ENCODE data around the gene FARP1. TPM values are rescaled to one million over a fixed set of nuclear protein-coding genes. Genes with fewer than 3 reads are reported as not detected.
A peak's percentile ranks its signal among the peaks of the same experiment; 100 is the strongest.

Gene FARP1
- total RNA-seq, 1 experiment from 2014 or later, result 96.6 TPM

- ChIA-PET POLR2A (no interaction called here), CTCF (interaction anchor here (2.0 to 2.1 kb wide), 3 partner anchors 22 to 338 kb away, joined by 7 to 8 read pairs (median 7); no protein-coding TSS in a partner anchor)
- TF ChIP-seq OVOL2 (CRISPR knock-in tag; IDR thresholded peaks at IDR 0.05; ENCODE audit: borderline replicate concordance) (no peak), CBFB (CRISPR knock-in tag; IDR thresholded peaks at IDR 0.05; ENCODE audit: low read depth) (no peak), FOXK1 (CRISPR knock-in tag; IDR thresholded peaks at IDR 0.05) (no peak), FOXP1 (CRISPR knock-in tag; IDR thresholded peaks at IDR 0.05; ENCODE audit: borderline replicate concordance) (no peak), NR2C2 (CRISPR knock-in tag; IDR thresholded peaks at IDR 0.05) (no peak), MLX (CRISPR knock-in tag; IDR thresholded peaks at IDR 0.05) (no peak), MYBL2 (CRISPR knock-in tag; IDR thresholded peaks at IDR 0.05) (no peak), ZNF121 (CRISPR knock-in tag; IDR thresholded peaks at IDR 0.05) (no peak), ZNF532 (CRISPR knock-in tag; IDR thresholded peaks at IDR 0.05; ENCODE audit: borderline replicate concordance) (no peak), ZNF232 (CRISPR knock-in tag; IDR thresholded peaks at IDR 0.05) (no peak), USF1 (CRISPR knock-in tag; IDR thresholded peaks at IDR 0.05) (no peak), JUN (CRISPR knock-in tag; IDR thresholded peaks at IDR 0.05) (no peak), NR1H2 (CRISPR knock-in tag; IDR thresholded peaks at IDR 0.05) (no peak), TEAD1 (CRISPR knock-in tag; IDR thresholded peaks at IDR 0.05) (no peak), SP1 (CRISPR knock-in tag; conservative IDR thresholded peaks at IDR 0.05) (no peak), CREB1 (CRISPR knock-in tag; IDR thresholded peaks at IDR 0.05) (no peak), IRF2 (CRISPR knock-in tag; IDR thresholded peaks at IDR 0.05; ENCODE audit: borderline replicate concordance, low read depth) (no peak), TEAD4 (CRISPR knock-in tag; IDR thresholded peaks at IDR 0.05) (no peak), SMAD4 (CRISPR knock-in tag; IDR thresholded peaks at IDR 0.05) (no peak), GTF2I (CRISPR knock-in tag; conservative IDR thresholded peaks at IDR 0.05) (no peak)
- Mint-ChIP-seq H3K27ac (peak overlapping the region; percentile 11), H3K4me1 (peaks cover 30% of the 10 kb centered on the region), H3K36me3 (peaks cover 44% of the 10 kb centered on the region), H3K27me3 (ENCODE audit: low read depth) (no peaks in the 10 kb centered on the region), H3K4me3 (no peak overlapping the region), H3K9me3 (peaks cover 29% of the 10 kb centered on the region)
- no peak for DNase-seq (ENCODE audit: low spot score)
- ATAC-seq, result peak; percentile 57
These were observed 228.7 kb downstream of the FARP1 start for GRCh38 chr13:98371516-98372023.

GRCh38 chr13:98372876-98373275 lies 230.0 kb downstream of the FARP1 start:
- CTCF ChIA-PET, result interaction anchor here (0.7 to 2.1 kb wide), 2 partner anchors 75 to 339 kb away, joined by 3 to 7 read pairs; no protein-coding TSS in a partner anchor
- Mint-ChIP-seq H3K4me3 (no peak overlapping the region), H3K27me3 (ENCODE audit: low read depth) (no peaks in the 10 kb centered on the region), H3K4me1 (peaks cover 30% of the 10 kb centered on the region), H3K36me3 (peaks cover 48% of the 10 kb centered on the region), H3K9me3 (peaks cover 31% of the 10 kb centered on the region), H3K27ac (peak overlapping the region; percentile 50; the same call in 1 of the 2 replicates)
- ATAC-seq (peak; percentile 64), DNase-seq (ENCODE audit: low spot score) (no peak)
- POLR2A ChIA-PET, result no interaction called here
- TF ChIP-seq ZNF138 (CRISPR knock-in tag; conservative IDR thresholded peaks at IDR 0.05) (no peak), TCF7 (CRISPR knock-in tag; IDR thresholded peaks at IDR 0.05; ENCODE audit: low read depth) (no peak)

All from WTC11 (cell line).